Neural cell (in vitro differentiated cells): Measurements from ENCODE around the gene AKT1.

Experiments
- CTCF ChIP-seq: fragments of 450-650 bp; IDR thresholded peaks from 2 replicates; pipeline ENCODE4 v1.5.1; 2014; ENCODE audit warnings: antibody characterized with exemption, mild to moderate bottlenecking, moderate library complexity; ENCODE audit not compliant: poor library complexity, severe bottlenecking
- EZH2 ChIP-seq: fragments of 200-600, 300-800 bp; shearing (Covaris generic), sonication (generic); IDR thresholded peaks from 2 replicates; pipeline ENCODE4 v1.6.1; 2014; ENCODE audit warnings: antibody characterized with exemption, low read length, borderline replicate concordance, mild to moderate bottlenecking; ENCODE audit not compliant: insufficient read depth, poor library complexity, severe bottlenecking
- POLR2AphosphoS5 ChIP-seq: IDR thresholded peaks from 2 replicates; pipeline ENCODE4 v1.6.1; 2012
- RAD21 ChIP-seq: fragments of 450-650 bp; conservative IDR thresholded peaks from 2 replicates; pipeline ENCODE4 v1.6.1; 2014; ENCODE audit warnings: antibody characterized with exemption, mild to moderate bottlenecking, moderate library complexity
- SMC3 ChIP-seq: fragments of 450-650 bp; conservative IDR thresholded peaks from 2 replicates; pipeline ENCODE4 v1.6.1; 2014; ENCODE audit warnings: antibody characterized with exemption, mild to moderate bottlenecking, moderate library complexity; ENCODE audit not compliant: poor library complexity

GRCh38 chr14:104789752-104790743 lies 5.5 kb downstream of the AKT1 start:
- TF ChIP-seq CTCF (no peak), POLR2AphosphoS5 (no peak), RAD21 (no peak), SMC3 (no peak), EZH2 (no peak)
